K562 (cell line): Measurements from ENCODE around the gene MALRD1.

Experiments
- ARID1B ChIP-seq: fragments of 450-650 bp; IDR thresholded peaks from 2 replicates; pipeline ENCODE4 v1.6.1; 2016; ENCODE audit warnings: antibody characterized with exemption, mild to moderate bottlenecking, inconsistent platforms
- KAT2B ChIP-seq: IDR thresholded peaks from one replicate; pipeline ENCODE4 v1.6.1; 2012; ENCODE audit warnings: low read depth, mild to moderate bottlenecking, control low read depth, inconsistent platforms, low read length, moderate library complexity
- SMAD3 ChIP-seq: fragments of 450-650 bp; formaldehyde crosslinking; conservative IDR thresholded peaks from 2 replicates; pipeline ENCODE4 v1.4.0; 2020; ENCODE audit warnings: mild to moderate bottlenecking
- SMC3 ChIP-seq: conservative IDR thresholded peaks from 2 replicates; pipeline ENCODE4 v1.6.1; 2011; ENCODE audit warnings: low read depth, low read length, improper control_type of control experiment; ENCODE audit not compliant: insufficient read depth

- TF ChIP-seq ARID1B (no peak), SMAD3 (CRISPR knock-in tag) (no peak), SMC3 (no peak), KAT2B (no peak)
Observed at GRCh38 chr10:19021162-19021561, 27.4 kb upstream of the MALRD1 start.
